GM12878 (cell line): Measurements from ENCODE around the gene REEP2. TPM values are rescaled to one million over a fixed set of nuclear protein-coding genes. Genes with fewer than 3 reads are reported as not detected.

ENCODE experiments used
- ATAC-seq: fragments of 200-7000 bp; cut with Tn5 transposase; 3 replicates; pipeline ENCODE4 v1.9.1; 2020; ENCODE audit warnings: mild to moderate bottlenecking, moderate library complexity
- BruUV-seq: library from RNA; stranded (reverse); fragments of 400-500 nt; replicated peaks from 2 replicates; lab custom pipeline; 2021; lab: Mats Ljungman, UMichigan
- CTCF ChIA-PET: fragments of 300-600 bp; sonication (Branson Sonifier 250); formaldehyde crosslinking; extraction: SDS; loops from one replicate; lab custom pipeline; 2021; ENCODE audit warnings: inconsistent platforms; lab: Yijun Ruan, JAX
- POLR2A ChIA-PET: fragments of 350-600 bp; formaldehyde crosslinking; extraction: SDS; loops from one replicate; lab custom pipeline; 2021; ENCODE audit warnings: inconsistent platforms; lab: Charles Lee
- RAD21 ChIA-PET: fragments of 300-600 bp; sonication (Branson Sonifier 250); formaldehyde crosslinking; loops from one replicate; lab custom pipeline; 2023; ENCODE audit warnings: antibody characterized with exemption; ENCODE audit not compliant: unreplicated experiment; lab: Charles Lee
- SMC1A ChIA-PET: fragments of 300-600 bp; sonication (Branson Sonifier 250); formaldehyde crosslinking; loops from one replicate; lab custom pipeline; 2023; ENCODE audit not compliant: unreplicated experiment, uncharacterized antibody; lab: Charles Lee
- DNase-seq: peaks from one replicate; pipeline ENCODE4 v3.0.0-alpha.2; 2011; ENCODE audit warnings: low read depth, low spot score
- FAIRE-seq: peaks from 3 replicates; lab custom pipeline; 2011; peaks lifted over from hg19 to GRCh38; lab: Jason Lieb, UNC
- H2AFZ ChIP-seq: 2 replicates; pipeline ENCODE4 v1.6.0; 2011; ENCODE audit warnings: low read depth, low read length, control low read depth; ENCODE audit not compliant: control insufficient read depth
- H3K27ac ChIP-seq: 2 replicates; pipeline ENCODE4 v1.5.1; 2011; ENCODE audit warnings: control low read depth; ENCODE audit not compliant: control insufficient read depth, insufficient read depth
- H3K27me3 ChIP-seq, 2 experiments: replicated peaks in 1 of 2; 2 replicates each; pipeline versions ENCODE4 v1.6.0 to v1.6.1; 2011; ENCODE audit warnings: low read length in 1 of 2; ENCODE audit not compliant: control insufficient read depth in 2 of 2, insufficient read depth in 2 of 2
- H3K36me3 ChIP-seq, 2 experiments: 2 replicates each; pipeline ENCODE4 v1.5.1; 2011; ENCODE audit warnings: low read length in 1 of 2; ENCODE audit not compliant: control insufficient read depth in 2 of 2, insufficient read depth in 2 of 2
- H3K4me1 ChIP-seq: 2 replicates; pipeline ENCODE4 v1.6.1; 2011; ENCODE audit warnings: mild to moderate bottlenecking, low read length, moderate library complexity, mixed read lengths; ENCODE audit not compliant: control insufficient read depth, insufficient read depth
- H3K4me2 ChIP-seq: 2 replicates; pipeline ENCODE4 v1.6.0; 2011; ENCODE audit warnings: control low read depth; ENCODE audit not compliant: control insufficient read depth, insufficient read depth
- H3K4me3 ChIP-seq: fragments of 200-600 bp; sonication (generic); 2 replicates; pipeline ENCODE4 v1.5.1; 2016
- H3K79me2 ChIP-seq: 2 replicates; pipeline ENCODE4 v1.6.0; 2011; ENCODE audit warnings: low read length; ENCODE audit not compliant: control insufficient read depth, insufficient read depth
- H3K9ac ChIP-seq: 2 replicates; pipeline ENCODE4 v1.8.0; 2011; ENCODE audit warnings: low read length, control low read depth, mixed read lengths; ENCODE audit not compliant: control insufficient read depth, insufficient read depth
- H3K9me3 ChIP-seq: replicated peaks from 3 replicates; pipeline ENCODE4 v1.5.1; 2011; ENCODE audit warnings: mild to moderate bottlenecking, low read length; ENCODE audit not compliant: control insufficient read depth, insufficient read depth
- H4K20me1 ChIP-seq: 2 replicates; pipeline ENCODE4 v1.6.0; 2011; ENCODE audit not compliant: control insufficient read depth, insufficient read depth
- CHD4 ChIP-seq: fragments of 200-600 bp; sonication (generic); IDR thresholded peaks from 2 replicates; pipeline ENCODE4 v1.6.1; 2016; ENCODE audit warnings: mild to moderate bottlenecking
- ELK1 ChIP-seq: IDR thresholded peaks from 2 replicates; pipeline ENCODE4 v1.6.1; 2012; ENCODE audit warnings: low read depth, low read length, improper control_type of control experiment
- NR2C1 ChIP-seq: fragments of 450-650 bp; IDR thresholded peaks from 2 replicates; pipeline ENCODE4 v1.6.1; 2017; ENCODE audit warnings: antibody characterized with exemption, mild to moderate bottlenecking, moderate library complexity
- TCF3 ChIP-seq: IDR thresholded peaks from 2 replicates; pipeline ENCODE4 v1.6.1; 2012; ENCODE audit warnings: low read depth, mild to moderate bottlenecking, low read length, borderline replicate concordance; ENCODE audit not compliant: insufficient read depth
- WGBS: methylation state at CpG from one replicate; pipeline ENCODE4 v1.1.6; 2016; ENCODE audit warnings: low lambda C conversion rate; ENCODE audit not compliant: insufficient replicate concordance, insufficient coverage; ENCODE audit errors: missing lambda C conversion rate; 5-methylcytosine and 5-hydroxymethylcytosine counted together
- in situ Hi-C: fragments of 300-500 bp; cut with MboI; formaldehyde crosslinking; loops from 9 replicates; pipeline ENCODE4 v1.14.3; 2018; ENCODE audit warnings: mixed read lengths
- intact Hi-C: fragments of 100-400 bp; cut with micrococcal nuclease; formaldehyde crosslinking; loops from one replicate; pipeline ENCODE4 v1.14.2; 2022; ENCODE audit not compliant: unreplicated experiment
- polyA plus RNA-seq, 11 experiments: library from polyadenylated mRNA; depleted of rRNA in 4 of 11; unstranded in 6 of 11; stranded (reverse) in 5 of 11; fragments of >200 nt; fragmentation: Nextera tagmentation in 4 of 11; fragmentation: Illumina TruSeq in 1 of 11; extraction: Ambion mirVana in 4 of 11; extraction: Trizol in 1 of 11; gene quantifications; 1 replicate in 1 of 11; 2 replicates in 10 of 11; pipeline versions ENCODE4 v1.2.1 to v1.2.3, GENCODE V29; 2011 to 2016; ENCODE audit warnings: inconsistent platforms in 2 of 11, missing spikeins in 2 of 11, low read depth in 1 of 11
- total RNA-seq, 4 experiments: library from RNA; depleted of rRNA in 3 of 4; stranded (reverse); fragments of >200 nt in 3 of 4; fragmentation: Illumina TruSeq in 1 of 4; extraction: Trizol in 1 of 4; gene quantifications; 2 replicates each; pipeline versions ENCODE4 v1.2.1 to v1.2.3, GENCODE V29; 2013 to 2021

Gene REEP2
- total and polyA plus RNA-seq, 10 of the 15 experiments (the other 5 are each of a cell fraction or from before 2014, with no cell fraction given), result 0.10 to 3.1 (median 2.0) TPM

- intact Hi-C loops, result no loop called here
- Histone ChIP-seq H3K4me2 (no peak overlapping the region), H3K27me3 (no peaks in the 10 kb centered on the region; a peak in 1 of 4 replicates), H3K9me3 (no peaks in the 10 kb centered on the region), H2AFZ (peak overlapping the region; percentile 71; the same call in 1 of the 2 replicates), H3K36me3 (no peaks in the 10 kb centered on the region), H3K79me2 (no peaks in the 10 kb centered on the region), H3K4me1 (peaks cover 14% of the 10 kb centered on the region), H4K20me1 (no peaks in the 10 kb centered on the region)
- POLR2A ChIA-PET, result interaction anchor here (1.5 kb wide), 1 partner anchor 85 kb away, joined by 5 read pairs; no protein-coding TSS in a partner anchor
- 66% methylated on average over 9 of the region's 9 CpGs for WGBS
- DNase-seq, result no peak
- CTCF ChIA-PET, result interaction anchor here (1.5 to 9.2 kb wide), 2 partner anchors 9 to 45 kb away, joined by 8 to 71 read pairs; no protein-coding TSS in a partner anchor
- FAIRE-seq, result no peak
- RAD21 ChIA-PET, result interaction anchor here (1.2 to 1.7 kb wide), 2 partner anchors 10 to 44 kb away, joined by 5 to 7 read pairs; no protein-coding TSS in a partner anchor
- TF ChIP-seq ELK1 (no peak), NR2C1 (no peak), TCF3 (no peak), CHD4 (no peak)
- TF ChIP-seq, all 136 proteins: peak for 0
- no peak for ATAC-seq
- H3K4me3 ChIP-seq, result no peak overlapping the region
- no peak overlapping the region for H3K9ac ChIP-seq
- H3K27ac ChIP-seq, result no peak overlapping the region
- no TSS peak for BruUV-seq
- SMC1A ChIA-PET, result interaction anchor here (0.7 kb wide), 1 partner anchor 467 kb away, joined by 3 read pairs; no protein-coding TSS in a partner anchor
- in situ Hi-C loops, result no loop called here
These were observed 20.0 kb downstream of the REEP2 start for GRCh38 chr5:138458856-138459255.
